Ovary (tissue), 9 donors: Measurements from ENCODE around the gene TUBB1. TPM values are rescaled to one million over a fixed set of nuclear protein-coding genes. Genes with fewer than 3 reads are reported as not detected.

Source experiments
- DNase-seq, 5 donors: peaks; one replicate each; pipeline ENCODE4 v3.0.0-alpha.2; 2019 to 2020
- H3K27ac ChIP-seq, 2 donors: fragments of 200-600 bp; one replicate each; pipeline versions ENCODE4 v1.5.1 to v1.8.0; 2019 to 2022
- H3K27me3 ChIP-seq: fragments of 200-600 bp; one replicate; pipeline ENCODE4 v1.8.0; 2022
- H3K36me3 ChIP-seq: fragments of 200-600 bp; sonication (generic); one replicate; pipeline ENCODE4 v1.5.1; 2019
- H3K4me1 ChIP-seq: one replicate; pipeline ENCODE4 v1.8.1; 2013; ENCODE audit warnings: mild to moderate bottlenecking, moderate library complexity; ENCODE audit not compliant: insufficient read depth
- H3K4me3 ChIP-seq: fragments of 200-600 bp; sonication (generic); one replicate; pipeline ENCODE4 v1.5.1; 2017
- H3K9me3 ChIP-seq, 2 donors: fragments of 200-600 bp in 1 of 2; sonication (generic) in 1 of 2; one replicate each; pipeline versions ENCODE4 v1.5.1 to v1.8.1; 2013 to 2019; ENCODE audit warnings: mild to moderate bottlenecking in 1 of 2, moderate library complexity in 1 of 2
- CTCF ChIP-seq, 3 donors: fragments of 450-650 bp in 2 of 3; fragments of 200-600 bp in 1 of 3; IDR thresholded peaks; one replicate each; pipeline versions ENCODE4 v1.5.1 to v1.8.0; 2016 to 2022; ENCODE audit warnings: antibody characterized with exemption in 3 of 3, mild to moderate bottlenecking in 1 of 3
- EP300 ChIP-seq: sonication (generic); formaldehyde crosslinking; IDR thresholded peaks from one replicate; pipeline ENCODE4 v1.6.1; 2017; ENCODE audit warnings: antibody characterized with exemption
- POLR2A ChIP-seq: fragments of 450-650 bp; IDR thresholded peaks from one replicate; pipeline ENCODE4 v1.6.1; 2017; ENCODE audit warnings: antibody characterized with exemption, mild to moderate bottlenecking, moderate library complexity
- WGBS, 3 donors: extraction: QIAGEN DNeasy Blood & Tissue Kit in 1 of 3; methylation state at CpG; one replicate each; pipeline versions ENCODE4 v1.1.5 to v1.1.7; 2013 to 2017; 5-methylcytosine and 5-hydroxymethylcytosine counted together
- intact Hi-C, 4 donors: fragments of 100-400 bp; cut with DNase I; formaldehyde crosslinking; loops; one replicate each; pipeline versions ENCODE4 v1.11.0 to v1.15.1; 2022 to 2023
- polyA plus RNA-seq, 2 donors: library from polyadenylated mRNA; stranded (reverse); fragments of 200-250 nt in 1 of 2; fragments of 350-450 nt in 1 of 2; fragmentation: Illumina TruSeq in 1 of 2; extraction: RNeasy Lipid Tissue Mini Kit (QIAGEN cat#74804) in 1 of 2; gene quantifications; one replicate each; pipeline ENCODE4 v1.2.3, GENCODE V29; 2013 to 2014
- total RNA-seq, 7 donors: library from RNA; depleted of rRNA in 2 of 7; stranded (reverse); fragments of >200 nt in 2 of 7; fragmentation: NEBNext Ultra II Directional in 3 of 7; extraction: Animal tissue kit (Norgen Biotek cat#: 25700) in 3 of 7; gene quantifications; one replicate each; pipeline versions ENCODE4 v1.1.0 to v1.2.4, GENCODE V29; 2016 to 2023
- donor health status: DM: no; HTN: no; CAD: no; lungs with moderate emphysema.
- donor health status: DM: no; HTN: no; CAD: no.
- donor health status: Bipolar disorder and iron deficiency.
- donor health status: DM: yes; HTN: yes; CAD: no.
- donor health status: DM: no; HTN: no; CAD: no.
- donor health status: DM: yes; HTN: yes; CAD: no.

TUBB1 gene
- total and polyA plus RNA-seq, 9 donors: 0.02 to 0.17 (median 0.12) TPM; not detected in 2

GRCh38 chr20:59042151-59042795 lies 23.0 kb downstream of the TUBB1 start, which contains the start of gene PRELID3B:
Gene PRELID3B, minus strand, starts transcription at chr20:59042786. Its CDS starts 56 bp downstream, at chr20:59042730.
- no peak for TF ChIP-seq EP300
- peak; percentile 25 for TF ChIP-seq POLR2A
- TF ChIP-seq CTCF (IDR thresholded peaks at IDR 0.05): no peak
- Histone ChIP-seq H3K27ac (peak within 1 kb of the TSS in 1 of 2 donors; percentile 69), H3K4me1 (peaks cover 8% of the 10 kb centered on the region), H3K4me3 (peak within 1 kb of the TSS; percentile 94), H3K9me3 (no peaks in the 10 kb centered on the region), H3K36me3 (no peaks in the 10 kb centered on the region), H3K27me3 (no peaks in the 10 kb centered on the region)
- DNase-seq: peak in 1 of 5 donors; percentile 37
- intact Hi-C loops: loop anchor here in 2 of 4 donors (5.0 to 10.0 kb wide), 3 partner anchors 65 to 167 kb away; no protein-coding TSS in a partner anchor
- 0 to 1% (median 1%) methylated on average over 30 to 50 of the region's 50 CpGs for WGBS, 3 donors

GRCh38 chr20:59042796-59043631 lies 23.8 kb downstream of the TUBB1 start:
- Histone ChIP-seq H3K4me3 (peak overlapping the region; percentile 94), H3K27ac (peak overlapping the region in 1 of 2 donors; percentile 69), H3K36me3 (no peaks in the 10 kb centered on the region), H3K4me1 (peaks cover 8% of the 10 kb centered on the region), H3K27me3 (no peaks in the 10 kb centered on the region), H3K9me3 (no peaks in the 10 kb centered on the region)
- TF ChIP-seq EP300 (no peak), POLR2A (no peak), CTCF (IDR thresholded peaks at IDR 0.05) (peak in 1 of 3 donors; percentile 7)
- 11 to 59% (median 19%) methylated on average over 16 to 66 of the region's 66 CpGs for WGBS, 3 donors
- peak; percentile 90 to 96 (median 93) for DNase-seq
- intact Hi-C loops: loop anchor here in 2 of 4 donors (5.0 to 10.0 kb wide), 3 partner anchors 66 to 168 kb away; no protein-coding TSS in a partner anchor

- Histone ChIP-seq H3K27me3 (no peaks in the 10 kb centered on the region), H3K4me3 (no peak overlapping the region), H3K4me1 (peaks cover 8% of the 10 kb centered on the region), H3K27ac (peak overlapping the region in 1 of 2 donors; percentile 69), H3K9me3 (no peaks in the 10 kb centered on the region), H3K36me3 (no peaks in the 10 kb centered on the region)
- 82 to 89% (median 83%) methylated on average over 3 of the region's 3 CpGs for WGBS, 3 donors
- TF ChIP-seq CTCF (IDR thresholded peaks at IDR 0.05) (no peak), EP300 (no peak), POLR2A (no peak)
- intact Hi-C loops: loop anchor here in 2 of 4 donors (5.0 to 10.0 kb wide), 3 partner anchors 66 to 169 kb away; no protein-coding TSS in a partner anchor
- no peak for DNase-seq
Measured at GRCh38 chr20:59043698-59044097, 24.5 kb downstream of the TUBB1 start.

- Histone ChIP-seq H3K9me3 (no peaks in the 10 kb centered on the region), H3K4me1 (peaks cover 8% of the 10 kb centered on the region), H3K27me3 (no peaks in the 10 kb centered on the region), H3K4me3 (no peak overlapping the region), H3K36me3 (no peaks in the 10 kb centered on the region), H3K27ac (no peak overlapping the region)
- WGBS, 3 donors: 86 to 90% (median 89%) methylated on average over 3 of the region's 3 CpGs
- no peak for TF ChIP-seq CTCF (IDR thresholded peaks at IDR 0.05)
- TF ChIP-seq EP300: no peak
- no peak for TF ChIP-seq POLR2A
- no peak for DNase-seq
- intact Hi-C loops: loop anchor here in 2 of 4 donors (5.0 to 10.0 kb wide), 3 partner anchors 67 to 169 kb away; no protein-coding TSS in a partner anchor
Measured at GRCh38 chr20:59044295-59044694, 25.1 kb downstream of the TUBB1 start.
